Activated gamma-delta T cell (primary cell): Measurements from ENCODE around the gene CATSPERD.
"Not testable (repeated sequence)": the region's sequence is repeated elsewhere in the genome, so short reads cannot be mapped to it uniquely, and the experiment has no call there.

Source experiments
- DNase-seq: peaks from one replicate; lab custom pipeline; 2025; lab: John Stamatoyannopoulos, UW

CATSPERD gene

DNA sequence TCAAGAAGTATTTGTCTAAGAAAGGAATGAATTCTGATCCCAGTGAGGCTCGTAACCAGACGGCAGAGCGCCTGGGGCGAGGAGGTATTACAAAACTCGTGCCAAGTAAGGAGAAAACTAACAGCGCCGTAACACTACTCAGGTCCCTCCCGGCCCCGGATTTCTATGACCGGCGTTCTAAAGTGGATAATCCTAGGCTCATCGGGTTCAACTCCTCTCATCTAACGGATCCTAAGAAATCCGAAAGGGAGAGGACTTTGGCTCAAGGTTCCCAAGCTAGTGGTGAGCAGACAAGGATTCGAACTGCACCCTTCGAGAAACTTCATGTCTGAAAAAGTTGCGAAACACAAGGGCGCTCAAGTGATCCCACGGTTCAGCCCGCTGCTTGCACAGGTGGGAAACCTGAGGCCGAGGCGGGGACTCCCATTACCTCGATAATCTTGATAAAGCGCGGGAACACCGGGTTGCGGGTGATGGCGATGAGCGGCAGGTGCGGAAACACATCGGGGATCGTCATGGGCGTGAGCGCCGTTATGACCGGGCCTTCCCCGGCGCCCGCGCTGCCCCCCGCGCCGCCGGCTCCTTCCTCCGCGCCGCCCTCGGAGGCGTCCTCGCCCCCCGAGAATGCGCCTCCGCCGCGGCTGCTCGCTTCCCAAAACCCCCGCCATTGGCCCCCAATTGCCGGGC, 1.0 kb upstream of the CATSPERD start:
- no peak for DNase-seq

DNA sequence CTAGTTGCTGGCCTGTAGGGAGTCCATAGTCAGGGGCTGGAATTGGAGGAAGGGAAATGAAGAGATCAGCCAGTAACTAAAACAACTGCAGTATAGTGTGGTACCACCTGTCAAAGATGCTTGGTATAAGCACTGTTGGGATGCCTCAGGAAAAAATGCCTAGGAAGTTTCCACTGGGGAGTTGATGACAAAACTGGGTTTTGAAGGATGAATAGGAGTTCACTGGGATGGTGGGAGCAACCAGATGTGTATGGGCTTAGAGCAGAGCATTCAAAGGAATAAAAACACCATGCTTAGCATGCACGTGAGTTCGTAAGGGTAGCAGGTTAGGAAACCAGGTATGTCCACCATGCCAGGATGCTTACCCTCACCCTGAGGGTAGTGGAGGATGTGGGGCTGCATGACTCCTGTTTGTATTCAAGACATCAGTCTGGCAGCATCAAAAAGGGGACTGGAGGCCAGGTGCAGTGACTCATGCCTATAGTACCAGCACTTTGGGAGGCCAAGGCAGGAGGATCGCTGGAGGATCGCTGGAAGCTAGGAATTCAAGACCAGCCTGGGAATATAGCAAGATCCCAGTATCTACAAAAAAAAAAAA, 7.1 kb downstream of the CATSPERD start:
- no peak for DNase-seq

DNA sequence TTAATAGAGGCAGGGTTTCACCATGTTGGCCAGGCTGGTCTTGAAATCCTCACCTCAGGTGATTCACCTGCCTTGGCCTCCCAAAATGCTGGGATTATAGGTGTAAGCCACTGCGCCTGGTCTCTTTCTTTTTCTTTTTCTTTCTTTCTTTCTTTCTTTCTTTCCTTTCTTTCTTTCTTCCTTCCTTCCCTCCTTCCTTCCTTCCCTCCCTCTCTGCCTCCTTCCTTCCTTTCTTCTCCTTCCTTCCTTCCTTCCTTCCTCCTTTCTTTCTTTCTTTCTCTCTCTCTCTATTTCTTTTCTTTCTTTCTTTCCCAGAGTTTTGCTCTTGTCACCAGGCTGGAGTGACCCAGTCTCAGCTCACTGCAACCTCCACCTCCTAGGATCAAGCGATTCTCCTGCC, 12.7 kb downstream of the CATSPERD start:
- not testable (repeated sequence) for DNase-seq

DNA sequence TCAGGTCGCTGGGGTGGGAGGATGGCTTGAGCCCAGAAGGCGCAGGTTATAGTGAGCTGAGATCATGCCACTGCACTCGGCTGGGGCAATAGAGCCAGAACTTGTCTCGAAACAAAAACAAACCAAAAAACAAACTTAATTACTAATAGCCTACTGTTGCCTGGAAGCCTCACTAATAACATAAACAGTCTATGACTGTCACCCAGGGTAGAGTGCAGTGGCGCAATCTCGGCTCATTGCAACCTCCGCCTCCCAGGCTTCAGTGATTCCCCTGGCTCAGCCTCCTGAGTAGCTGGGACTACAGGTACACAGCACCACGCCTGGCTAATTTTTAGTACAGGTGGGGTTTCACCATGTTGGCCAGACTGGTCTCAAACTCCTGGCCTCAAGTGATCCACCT, 18.0 kb downstream of the CATSPERD start:
- no peak for DNase-seq

DNA sequence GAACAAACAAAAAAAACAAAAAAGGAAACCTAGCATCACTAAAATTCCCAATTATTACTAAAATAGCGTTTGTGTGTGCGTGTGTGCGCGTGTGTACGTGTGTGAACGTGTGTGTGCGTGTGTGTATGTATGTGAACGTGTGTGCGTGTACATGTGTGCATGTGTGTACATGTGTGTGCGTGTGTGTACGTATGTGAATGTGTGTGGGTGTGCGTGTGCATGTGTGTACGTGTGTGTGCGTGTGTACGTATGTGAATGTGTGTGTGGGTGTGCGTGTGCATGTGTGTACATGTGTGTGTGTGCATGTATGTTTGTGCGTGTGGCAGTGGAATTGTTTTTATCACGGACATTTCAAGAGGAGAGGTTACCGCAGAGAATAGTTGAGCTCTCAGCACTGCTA, 21.6 kb downstream of the CATSPERD start:
- no peak for DNase-seq

DNA sequence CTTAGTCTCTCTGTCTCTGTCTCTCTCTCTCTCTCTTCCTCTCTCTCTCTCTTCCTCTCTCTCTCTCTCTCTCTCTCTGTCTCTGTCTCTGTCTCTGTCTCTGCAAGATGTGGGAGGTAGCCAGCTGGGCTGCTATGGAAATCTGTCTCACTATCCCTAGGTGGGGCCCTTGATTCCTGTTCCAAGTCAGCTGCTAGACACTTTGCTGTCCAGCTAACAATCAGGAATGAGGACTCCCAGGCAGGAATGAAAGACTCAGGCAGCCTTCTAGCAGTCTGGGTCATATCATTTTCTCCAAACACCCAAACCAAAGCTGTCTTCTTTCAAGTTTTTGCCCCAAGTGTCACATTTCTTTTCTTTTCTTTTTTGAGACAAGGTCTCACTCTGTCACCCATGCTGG, 23.2 kb downstream of the CATSPERD start:
- DNase-seq, result no peak

DNA sequence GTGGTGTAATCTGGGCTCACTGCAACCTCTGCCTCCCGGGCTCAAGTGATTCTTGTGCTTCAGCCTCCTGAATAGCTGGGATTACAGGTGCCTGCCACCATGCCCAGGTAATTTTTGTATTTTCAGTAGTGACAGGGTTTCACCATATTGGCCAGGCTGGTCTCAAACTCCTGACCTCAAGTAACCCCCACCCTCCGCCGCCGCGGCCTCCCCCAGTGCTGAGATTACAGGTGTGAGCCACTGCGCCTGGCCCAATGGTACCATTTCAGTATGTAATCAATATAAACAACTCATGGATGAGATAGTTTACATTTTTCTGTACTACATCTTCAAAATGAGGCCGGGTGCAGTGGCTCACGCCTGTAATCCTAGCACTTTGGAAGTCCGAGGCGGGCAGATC, 24.6 kb downstream of the CATSPERD start:
- not testable (repeated sequence) for DNase-seq

DNA sequence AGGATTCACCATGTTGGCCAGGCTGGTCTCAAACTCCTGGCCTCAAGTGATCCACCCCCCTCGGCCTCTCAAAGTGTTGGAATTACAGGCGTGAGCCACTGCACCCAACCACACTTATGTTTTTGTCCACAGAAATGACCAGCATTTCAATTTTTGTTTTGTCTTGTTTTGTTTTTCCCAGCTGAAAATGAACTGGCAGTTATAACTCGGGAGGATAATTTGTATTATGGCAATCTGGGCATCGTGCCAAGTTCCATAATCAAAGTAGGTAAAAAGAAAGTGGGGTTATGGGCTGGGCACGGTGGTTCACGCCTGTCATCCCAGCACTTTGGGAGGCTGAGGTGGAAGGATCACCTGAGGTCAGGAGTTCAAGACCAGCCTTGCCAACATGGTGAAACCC, 28.5 kb downstream of the CATSPERD start:
- DNase-seq, result not testable (repeated sequence)

DNA sequence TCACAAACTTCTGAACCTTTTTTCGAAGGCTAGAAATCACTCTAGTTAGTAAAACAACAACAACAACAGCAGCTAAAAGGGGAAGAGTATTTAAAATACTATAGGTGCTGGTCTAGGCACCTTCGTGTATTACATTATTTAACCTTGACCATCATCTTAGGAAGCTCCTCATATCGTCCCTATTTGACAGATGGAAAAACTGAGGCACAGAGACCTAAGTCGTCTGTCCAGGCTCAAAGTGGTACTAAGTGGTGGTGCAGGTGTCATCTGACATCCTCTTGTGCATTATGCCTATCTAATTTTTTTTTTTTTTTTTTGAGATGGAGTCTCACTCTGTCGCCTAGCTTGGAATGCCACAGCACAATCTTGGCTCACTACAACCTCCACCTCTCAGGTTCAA, 29.1 kb downstream of the CATSPERD start:
- DNase-seq, result no peak

DNA sequence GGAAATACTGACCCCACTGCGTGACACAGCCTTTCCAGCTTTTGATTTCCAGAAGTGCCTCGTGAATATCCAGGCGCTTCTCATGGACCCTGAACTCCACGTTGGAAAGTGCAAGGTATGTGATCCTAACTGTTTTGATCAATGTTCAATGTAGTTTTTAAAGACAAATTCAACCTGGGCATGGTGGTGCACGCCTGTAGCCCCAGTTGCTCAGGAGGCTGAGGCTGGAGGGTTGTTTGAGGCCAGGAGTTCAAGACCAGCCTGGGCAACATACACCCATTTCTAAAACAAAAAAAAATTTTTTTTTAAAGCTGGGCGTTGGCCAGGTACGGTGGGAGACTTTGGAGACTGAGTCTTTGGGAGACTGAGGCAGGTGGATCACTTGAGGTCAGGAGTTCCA, 31.3 kb downstream of the CATSPERD start:
- no peak for DNase-seq

DNA sequence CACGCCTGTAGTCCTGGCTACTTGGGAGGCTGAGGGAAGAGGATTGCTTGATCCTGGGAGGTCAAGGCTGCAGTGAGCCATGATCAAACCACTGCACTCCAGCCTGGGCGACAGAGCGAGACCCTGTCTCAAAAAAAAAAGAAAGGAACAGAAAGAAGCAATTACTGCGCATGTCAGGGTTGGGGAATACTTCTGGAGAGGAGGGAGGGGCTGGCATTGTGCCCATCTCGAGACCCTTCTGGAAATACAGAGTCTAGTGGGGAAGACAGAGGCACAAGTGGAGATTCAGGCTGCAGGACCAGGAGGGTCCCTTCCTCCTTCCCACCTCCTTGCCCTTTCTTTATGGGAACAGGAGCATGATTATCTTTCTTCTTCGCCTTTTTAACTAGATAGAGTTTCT, 33.3 kb downstream of the CATSPERD start:
- no peak for DNase-seq

DNA sequence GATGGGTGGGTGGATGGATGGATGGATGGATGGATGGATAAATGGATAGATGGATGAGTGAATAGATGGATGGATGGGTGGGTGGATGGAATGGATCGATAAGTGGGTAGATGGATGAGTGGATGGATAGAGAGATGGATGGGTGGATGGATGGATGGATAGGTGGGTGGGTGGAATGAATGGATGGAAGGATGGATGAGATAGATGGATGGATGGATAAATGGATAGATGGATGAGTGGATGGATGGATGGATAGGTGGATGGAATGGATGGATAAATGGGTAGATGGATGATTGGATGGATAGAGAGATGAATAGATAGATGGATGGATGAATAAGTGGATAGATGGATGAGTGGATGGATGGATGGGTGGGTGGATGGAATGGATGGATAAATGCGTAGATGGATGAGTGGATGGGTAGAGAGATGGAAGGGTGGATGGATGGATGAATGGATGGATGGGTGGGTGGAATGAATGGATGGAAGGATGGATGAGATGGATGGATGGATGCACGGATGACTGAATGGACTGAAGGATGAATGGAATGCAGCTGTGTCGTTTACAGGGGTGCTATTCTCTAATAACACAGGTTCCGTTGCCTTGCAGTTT, 42.3 kb downstream of the CATSPERD start:
- DNase-seq, result no peak

DNA sequence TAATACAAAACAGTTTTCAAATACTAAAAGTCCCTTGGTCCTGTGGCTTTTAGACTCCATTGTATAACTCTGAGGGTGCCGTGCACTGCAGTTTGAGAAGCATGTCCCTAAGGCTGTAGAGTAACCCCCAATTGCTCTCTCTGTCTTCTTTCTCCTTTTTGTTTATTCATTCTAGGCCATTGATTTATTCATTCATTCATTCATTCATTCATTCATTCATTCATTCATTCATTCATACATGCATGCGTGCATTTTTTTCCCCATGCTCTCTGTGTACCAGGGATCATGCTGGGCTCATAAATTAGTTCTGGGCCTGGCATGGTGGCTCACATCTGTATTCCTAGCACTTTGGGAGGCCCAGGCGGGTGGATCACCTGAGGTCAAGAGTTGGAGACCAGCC, 44.8 kb downstream of the CATSPERD start:
- no peak for DNase-seq

DNA sequence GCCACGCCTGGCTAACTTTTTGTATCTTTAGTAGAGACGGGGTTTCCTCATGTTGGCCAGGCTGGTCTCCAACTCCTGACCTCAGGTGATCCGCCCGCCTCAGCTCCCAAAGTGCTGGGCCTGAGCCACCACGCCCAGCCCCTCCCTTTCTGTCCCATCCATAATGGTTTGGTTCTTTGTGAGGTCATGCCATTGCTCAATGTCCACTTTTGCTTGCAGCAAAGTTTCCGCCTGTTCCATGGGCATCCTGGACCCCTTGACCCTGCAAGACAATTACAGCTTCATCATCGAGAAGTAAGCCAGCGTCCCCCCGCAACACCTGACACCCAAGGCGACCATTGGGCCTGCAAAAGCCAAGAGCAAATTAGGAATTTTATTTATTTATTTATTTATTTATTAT, 47.5 kb downstream of the CATSPERD start:
- DNase-seq, result no peak

DNA sequence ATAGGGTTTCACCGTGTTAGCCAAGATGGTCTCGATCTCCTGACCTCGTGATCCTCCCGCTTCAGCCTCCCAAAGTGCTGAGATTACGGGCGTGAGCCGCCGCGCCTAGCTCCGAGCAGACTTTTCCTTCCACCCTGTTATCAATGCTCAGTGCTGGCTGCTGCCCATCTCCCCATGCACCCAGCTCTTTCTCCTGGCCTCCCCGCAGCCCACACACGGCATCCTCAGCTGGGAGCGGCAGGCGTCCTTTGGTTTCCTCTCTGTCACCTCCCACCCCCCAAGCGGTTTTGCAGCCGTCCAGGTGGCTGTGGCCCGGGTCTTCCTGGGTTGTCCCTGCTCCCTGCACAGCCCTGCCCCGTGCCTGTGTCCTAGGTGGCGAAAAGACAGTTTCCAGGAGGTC, 52.0 kb downstream of the CATSPERD start:
- no peak for DNase-seq

DNA sequence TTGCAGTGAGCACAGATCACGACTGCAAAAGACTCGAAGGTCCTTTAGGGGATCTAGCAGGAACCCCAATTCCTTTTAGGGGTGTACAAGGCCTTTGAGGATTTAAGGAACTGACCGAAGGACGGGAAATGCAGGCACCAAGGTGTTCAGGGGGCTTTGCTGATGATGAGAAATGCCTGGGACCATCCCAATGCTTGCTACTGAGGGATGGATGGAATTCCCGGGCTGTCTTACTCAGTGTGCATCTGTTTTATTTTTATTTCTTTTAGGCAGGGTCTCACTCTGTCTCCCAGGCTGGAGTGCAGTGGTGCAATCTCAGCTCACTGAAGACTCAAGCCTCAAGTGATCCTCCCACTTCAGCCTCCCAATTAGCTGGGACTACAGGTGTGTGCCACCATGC, 52.8 kb downstream of the CATSPERD start:
- DNase-seq, result no peak

DNA sequence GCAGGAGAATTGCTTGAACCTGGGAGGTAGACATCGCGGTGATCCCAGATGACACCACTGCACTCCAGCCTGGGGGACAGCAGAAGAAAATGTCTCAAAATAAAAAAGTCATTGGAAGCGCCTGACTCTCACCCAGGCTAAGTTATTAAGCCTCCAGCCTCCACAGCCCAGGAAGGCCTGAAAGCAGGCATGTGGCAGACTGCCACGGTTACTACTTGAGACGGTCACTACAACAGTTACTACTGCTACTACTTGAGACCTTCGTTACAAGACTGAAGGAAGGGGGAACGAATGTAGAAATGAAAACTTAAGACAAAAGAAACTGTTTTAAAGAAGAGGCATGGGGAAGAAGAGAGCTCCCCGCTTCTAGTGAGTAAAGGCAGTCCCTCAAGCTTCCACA, 54.5 kb downstream of the CATSPERD start:
- no peak for DNase-seq

DNA sequence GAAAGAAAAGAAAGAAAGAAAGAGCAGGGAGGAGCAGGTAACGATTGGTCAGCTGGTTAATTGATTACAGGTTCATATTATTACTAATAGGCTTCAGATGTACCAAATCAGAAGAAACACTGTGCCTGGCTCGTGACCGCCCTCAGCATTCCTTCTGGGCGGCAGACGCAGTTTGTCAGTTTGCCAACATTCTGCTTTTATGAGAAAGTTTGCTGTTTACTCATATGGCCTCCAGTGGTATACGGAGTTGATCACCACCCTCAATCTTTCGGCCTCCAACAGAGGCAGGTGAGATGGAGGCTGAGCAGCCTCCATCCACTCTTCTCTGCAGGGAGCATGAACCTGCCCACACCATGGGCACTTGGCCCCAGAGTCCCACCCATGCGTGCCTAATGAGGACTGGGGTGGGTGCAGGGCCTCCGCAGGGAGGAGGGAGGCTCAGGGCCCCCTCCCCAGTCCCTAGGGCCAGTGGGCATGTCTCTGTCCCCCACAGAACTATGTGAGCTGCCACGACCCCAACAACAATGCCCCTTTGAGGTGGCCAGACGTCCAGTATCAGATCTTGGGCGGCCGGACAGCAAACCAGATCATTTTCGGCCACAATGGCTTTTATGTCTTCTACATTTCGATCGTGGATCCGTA, 55.4 kb downstream of the CATSPERD start:
- DNase-seq, result no peak

DNA sequence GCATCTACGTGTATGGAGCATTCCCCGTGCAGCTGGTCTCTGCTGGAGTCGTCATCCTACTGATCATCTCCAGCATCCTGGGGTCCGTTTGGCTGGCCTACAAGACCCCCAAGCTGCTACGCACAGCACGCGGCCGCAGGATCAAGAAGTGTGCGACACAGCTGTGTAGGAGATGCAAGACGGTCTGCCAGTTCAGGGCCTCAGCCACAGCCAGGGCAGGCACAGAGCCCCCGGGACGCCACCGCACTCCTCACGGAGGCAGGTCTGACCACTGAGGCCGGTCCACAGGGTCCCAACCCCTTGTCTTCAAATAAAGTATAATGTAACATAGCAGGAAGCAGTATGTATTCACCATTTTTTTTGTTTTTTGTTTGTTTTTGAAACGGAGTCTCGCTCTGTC, 58.0 kb downstream of the CATSPERD start:
- no peak for DNase-seq

DNA sequence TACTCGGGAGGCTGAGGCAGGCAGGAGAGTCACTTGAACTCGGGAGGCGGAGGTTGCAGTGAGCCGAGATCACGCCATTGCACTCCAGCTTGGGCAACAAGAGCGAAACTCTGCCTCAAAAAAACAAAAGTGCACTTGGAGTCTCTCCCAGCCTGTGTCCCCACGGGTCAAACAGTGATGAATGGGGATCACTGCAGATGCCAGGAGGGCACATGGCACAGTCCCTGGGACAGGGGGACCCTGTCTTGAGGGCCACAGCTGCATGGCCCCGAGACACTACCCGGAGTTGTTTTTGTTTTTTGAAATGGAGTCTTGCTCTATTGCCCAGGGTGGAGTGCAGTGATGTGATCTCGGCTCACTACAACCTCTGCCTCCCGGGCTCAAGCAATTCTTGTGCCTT, 60.5 kb downstream of the CATSPERD start:
- DNase-seq, result not testable (repeated sequence)

DNA sequence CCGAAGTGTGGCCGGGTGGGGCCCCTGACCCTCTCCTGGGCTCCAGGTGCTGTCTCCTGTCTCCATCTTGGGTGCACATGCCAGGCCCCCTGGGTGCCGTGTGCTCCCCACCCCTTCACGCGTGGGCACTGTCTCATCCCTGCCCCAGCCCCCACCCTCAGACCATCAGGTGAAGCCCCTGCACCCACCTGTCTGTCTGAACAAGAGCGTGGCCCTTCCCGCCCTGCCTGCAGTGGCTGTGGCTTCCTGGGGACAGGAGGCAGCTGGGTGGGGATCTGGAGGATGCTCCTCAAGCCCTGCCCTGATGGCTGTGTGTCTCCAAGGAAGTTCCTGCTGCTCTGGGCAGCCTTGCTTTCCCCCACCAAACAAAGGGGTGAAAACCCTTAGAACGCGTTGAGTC, 61.9 kb downstream of the CATSPERD start:
- no peak for DNase-seq

DNA sequence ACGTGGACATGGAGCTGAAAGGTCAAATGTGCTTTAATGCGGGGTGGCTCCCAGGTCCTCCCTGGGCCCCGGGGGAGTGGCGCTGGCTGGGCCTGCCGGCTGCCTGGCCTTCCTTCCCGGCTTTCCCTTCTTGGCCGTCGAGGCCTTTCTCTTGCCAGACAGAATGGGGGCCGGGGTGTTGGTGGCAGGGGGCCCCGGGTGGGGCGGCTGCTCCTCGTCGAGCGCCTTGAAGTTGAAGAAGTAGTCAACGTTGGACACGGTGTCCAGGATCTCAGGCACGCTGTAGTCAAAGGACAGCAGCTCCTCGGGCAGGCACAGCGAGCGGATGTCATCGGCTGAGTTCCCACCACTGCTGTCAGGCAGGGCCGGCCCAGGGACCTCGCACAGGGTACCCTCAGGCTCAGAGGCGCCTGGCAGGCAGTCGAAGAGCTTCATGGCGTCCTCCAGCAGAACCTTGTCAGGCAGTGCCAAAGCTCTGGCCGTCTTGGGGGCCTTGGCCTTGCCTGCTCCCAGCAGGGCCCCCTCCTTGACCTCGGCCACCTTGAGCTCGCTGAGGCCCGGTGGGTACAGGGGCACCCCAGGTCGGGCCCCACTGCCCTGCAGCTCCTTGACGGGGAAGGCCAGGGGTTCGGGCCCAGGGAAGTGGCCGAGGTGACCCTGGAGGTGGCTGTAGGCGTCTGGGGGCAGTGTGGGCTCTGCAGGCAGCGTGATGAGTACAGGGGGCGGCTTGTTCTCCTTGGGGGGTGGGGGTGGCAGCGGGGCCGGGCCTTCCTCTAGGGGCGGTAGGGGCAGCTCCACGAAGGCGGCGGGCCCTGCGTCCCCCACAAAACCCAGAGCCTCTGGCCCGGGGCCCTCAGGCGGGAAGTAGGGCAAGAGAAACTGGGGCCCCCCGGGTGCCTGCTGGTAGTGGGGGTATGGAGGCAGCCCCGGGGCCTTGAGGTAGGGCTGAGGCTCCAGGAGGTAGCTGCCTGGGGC, 62.8 kb downstream of the CATSPERD start:
- no peak for DNase-seq
